ENCODE results near the gene CCDC149.

CCDC149 gene

DNA sequence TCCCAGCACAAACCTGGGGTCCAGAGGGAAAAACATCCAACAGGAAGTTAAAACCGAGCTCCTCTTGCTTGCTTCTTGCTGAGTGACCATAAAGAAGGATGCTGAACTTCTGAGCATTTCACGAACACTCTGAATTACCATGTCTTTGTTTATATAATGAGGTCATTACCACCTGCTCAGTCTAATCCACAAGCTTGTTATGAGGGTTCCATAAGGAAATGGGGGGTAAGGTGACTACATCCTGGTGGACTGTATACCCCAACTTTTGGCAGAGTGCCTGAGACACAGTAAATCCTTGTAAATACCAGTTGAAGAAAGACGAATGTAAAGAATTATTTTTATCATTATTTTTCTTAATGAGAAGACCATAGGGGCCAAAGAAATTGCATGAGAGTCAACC is 16.8 kb downstream of the CCDC149 start:
- TF ChIP-seq, protein P1, sequence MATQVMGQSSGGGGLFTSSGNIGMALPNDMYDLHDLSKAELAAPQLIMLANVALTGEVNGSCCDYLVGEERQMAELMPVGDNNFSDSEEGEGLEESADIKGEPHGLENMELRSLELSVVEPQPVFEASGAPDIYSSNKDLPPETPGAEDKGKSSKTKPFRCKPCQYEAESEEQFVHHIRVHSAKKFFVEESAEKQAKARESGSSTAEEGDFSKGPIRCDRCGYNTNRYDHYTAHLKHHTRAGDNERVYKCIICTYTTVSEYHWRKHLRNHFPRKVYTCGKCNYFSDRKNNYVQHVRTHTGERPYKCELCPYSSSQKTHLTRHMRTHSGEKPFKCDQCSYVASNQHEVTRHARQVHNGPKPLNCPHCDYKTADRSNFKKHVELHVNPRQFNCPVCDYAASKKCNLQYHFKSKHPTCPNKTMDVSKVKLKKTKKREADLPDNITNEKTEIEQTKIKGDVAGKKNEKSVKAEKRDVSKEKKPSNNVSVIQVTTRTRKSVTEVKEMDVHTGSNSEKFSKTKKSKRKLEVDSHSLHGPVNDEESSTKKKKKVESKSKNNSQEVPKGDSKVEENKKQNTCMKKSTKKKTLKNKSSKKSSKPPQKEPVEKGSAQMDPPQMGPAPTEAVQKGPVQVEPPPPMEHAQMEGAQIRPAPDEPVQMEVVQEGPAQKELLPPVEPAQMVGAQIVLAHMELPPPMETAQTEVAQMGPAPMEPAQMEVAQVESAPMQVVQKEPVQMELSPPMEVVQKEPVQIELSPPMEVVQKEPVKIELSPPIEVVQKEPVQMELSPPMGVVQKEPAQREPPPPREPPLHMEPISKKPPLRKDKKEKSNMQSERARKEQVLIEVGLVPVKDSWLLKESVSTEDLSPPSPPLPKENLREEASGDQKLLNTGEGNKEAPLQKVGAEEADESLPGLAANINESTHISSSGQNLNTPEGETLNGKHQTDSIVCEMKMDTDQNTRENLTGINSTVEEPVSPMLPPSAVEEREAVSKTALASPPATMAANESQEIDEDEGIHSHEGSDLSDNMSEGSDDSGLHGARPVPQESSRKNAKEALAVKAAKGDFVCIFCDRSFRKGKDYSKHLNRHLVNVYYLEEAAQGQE (IDR thresholded peaks at IDR 0.05; ENCODE audit: insufficient replicate concordance, low read depth), result no peak
- TF ChIP-seq, protein P2, sequence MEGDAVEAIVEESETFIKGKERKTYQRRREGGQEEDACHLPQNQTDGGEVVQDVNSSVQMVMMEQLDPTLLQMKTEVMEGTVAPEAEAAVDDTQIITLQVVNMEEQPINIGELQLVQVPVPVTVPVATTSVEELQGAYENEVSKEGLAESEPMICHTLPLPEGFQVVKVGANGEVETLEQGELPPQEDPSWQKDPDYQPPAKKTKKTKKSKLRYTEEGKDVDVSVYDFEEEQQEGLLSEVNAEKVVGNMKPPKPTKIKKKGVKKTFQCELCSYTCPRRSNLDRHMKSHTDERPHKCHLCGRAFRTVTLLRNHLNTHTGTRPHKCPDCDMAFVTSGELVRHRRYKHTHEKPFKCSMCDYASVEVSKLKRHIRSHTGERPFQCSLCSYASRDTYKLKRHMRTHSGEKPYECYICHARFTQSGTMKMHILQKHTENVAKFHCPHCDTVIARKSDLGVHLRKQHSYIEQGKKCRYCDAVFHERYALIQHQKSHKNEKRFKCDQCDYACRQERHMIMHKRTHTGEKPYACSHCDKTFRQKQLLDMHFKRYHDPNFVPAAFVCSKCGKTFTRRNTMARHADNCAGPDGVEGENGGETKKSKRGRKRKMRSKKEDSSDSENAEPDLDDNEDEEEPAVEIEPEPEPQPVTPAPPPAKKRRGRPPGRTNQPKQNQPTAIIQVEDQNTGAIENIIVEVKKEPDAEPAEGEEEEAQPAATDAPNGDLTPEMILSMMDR (IDR thresholded peaks at IDR 0.05; ENCODE audit: insufficient read depth, low read length), result no peak
- no peak for TF ChIP-seq SPI1 (IDR thresholded peaks at IDR 0.05; ENCODE audit: borderline replicate concordance, low read depth)
- no peak for TF ChIP-seq POLR2AphosphoS5 (IDR thresholded peaks at IDR 0.05; ENCODE audit: low read depth)
- no peak for TF ChIP-seq GABPA (IDR thresholded peaks at IDR 0.05; ENCODE audit: low read depth)

GRCh38 chr4:24895461-24895860 is 17.4 kb downstream of the CCDC149 start:
- no peak overlapping the region for H3K4me3 ChIP-seq (replicated peaks; ENCODE audit: insufficient read depth, low read length)
- H3K27ac ChIP-seq (replicated peaks), result no peak overlapping the region
- TF ChIP-seq GABPA (IDR thresholded peaks at IDR 0.05; ENCODE audit: low read depth), result no peak
- no peak for TF ChIP-seq POLR2AphosphoS5 (IDR thresholded peaks at IDR 0.05; ENCODE audit: low read depth)
- TF ChIP-seq, protein P2 (IDR thresholded peaks at IDR 0.05; ENCODE audit: insufficient read depth, low read length), result no peak
- TF ChIP-seq, protein P1 (IDR thresholded peaks at IDR 0.05; ENCODE audit: insufficient replicate concordance, low read depth), result no peak
- TF ChIP-seq SPI1 (IDR thresholded peaks at IDR 0.05; ENCODE audit: borderline replicate concordance, low read depth), result no peak
- no peaks in the 10 kb centered on the region for H3K27me3 ChIP-seq (ENCODE audit: insufficient read depth, poor library complexity, severe bottlenecking)
- DNase-seq (ENCODE audit: low read depth in 1 of 2, low spot score in 1 of 2), result no peak

More for the DNA sequence above, 16.8 kb downstream of the CCDC149 start:
- no peaks in the 10 kb centered on the region for H3K27me3 ChIP-seq (ENCODE audit: insufficient read depth, poor library complexity, severe bottlenecking)
- no peak overlapping the region for H3K4me3 ChIP-seq (replicated peaks; ENCODE audit: insufficient read depth, low read length)
- no peak overlapping the region for H3K27ac ChIP-seq (replicated peaks)
- no peak for DNase-seq (ENCODE audit: low read depth in 1 of 2, low spot score in 1 of 2)

DNA sequence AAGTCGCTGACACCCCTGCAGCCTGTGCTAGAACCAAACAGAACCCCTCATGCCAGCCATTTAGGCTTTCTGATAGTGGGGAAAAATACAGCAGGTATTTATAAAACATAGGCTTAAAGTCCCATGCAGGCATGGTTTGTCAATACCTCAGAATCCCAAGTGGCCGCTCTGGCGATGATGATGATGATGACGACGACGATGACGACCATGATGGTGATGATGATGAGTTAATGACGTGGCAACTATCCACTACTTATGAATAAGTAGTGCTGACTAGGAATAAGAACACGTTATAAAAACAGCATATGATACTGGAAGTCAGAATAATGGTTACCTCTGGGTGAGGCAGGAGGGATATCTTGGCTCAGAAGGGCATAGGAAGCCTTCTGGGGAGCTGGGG is 18.0 kb downstream of the CCDC149 start:
- no peak for TF ChIP-seq POLR2AphosphoS5 (IDR thresholded peaks at IDR 0.05; ENCODE audit: low read depth)
- DNase-seq (ENCODE audit: low read depth in 1 of 2, low spot score in 1 of 2), result no peak
- no peak overlapping the region for H3K4me3 ChIP-seq (replicated peaks; ENCODE audit: insufficient read depth, low read length)
- H3K27me3 ChIP-seq (ENCODE audit: insufficient read depth, poor library complexity, severe bottlenecking), result no peaks in the 10 kb centered on the region
- H3K27ac ChIP-seq (replicated peaks), result no peak overlapping the region

GRCh38 chr4:24894243-24894642 is 18.6 kb downstream of the CCDC149 start:
- no peak overlapping the region for H3K4me3 ChIP-seq (replicated peaks; ENCODE audit: insufficient read depth, low read length)
- no peaks in the 10 kb centered on the region for H3K27me3 ChIP-seq (ENCODE audit: insufficient read depth, poor library complexity, severe bottlenecking)
- DNase-seq (ENCODE audit: low read depth in 1 of 2, low spot score in 1 of 2), result no peak
- no peak overlapping the region for H3K27ac ChIP-seq (replicated peaks)
- TF ChIP-seq, protein P2 (IDR thresholded peaks at IDR 0.05; ENCODE audit: insufficient read depth, low read length), result no peak
- TF ChIP-seq, protein P1 (IDR thresholded peaks at IDR 0.05; ENCODE audit: insufficient replicate concordance, low read depth), result no peak
- TF ChIP-seq GABPA (IDR thresholded peaks at IDR 0.05; ENCODE audit: low read depth) (no peak), SPI1 (IDR thresholded peaks at IDR 0.05; ENCODE audit: borderline replicate concordance, low read depth) (no peak), POLR2AphosphoS5 (IDR thresholded peaks at IDR 0.05; ENCODE audit: low read depth) (no peak)
